ENCODE results near the gene LAMC2.

Gene LAMC2

GRCh38 chr1:183255073-183255472 lies 69.0 kb downstream of the LAMC2 start:
- TF ChIP-seq ZBTB7A (IDR thresholded peaks at IDR 0.05; ENCODE audit: low read depth), result no peak
- TF ChIP-seq EGR1 (IDR thresholded peaks at IDR 0.05), result no peak
- TF ChIP-seq REST (IDR thresholded peaks at IDR 0.05; ENCODE audit: low read depth), result no peak
- no peak for TF ChIP-seq EP300 (IDR thresholded peaks at IDR 0.05; ENCODE audit: borderline replicate concordance)
- TF ChIP-seq CEBPB (IDR thresholded peaks at IDR 0.05), result no peak
- no peak for TF ChIP-seq CREB1 (IDR thresholded peaks at IDR 0.05; ENCODE audit: low read depth)
- no peak for TF ChIP-seq MAX (IDR thresholded peaks at IDR 0.05)
- no peak for TF ChIP-seq RAD21 (IDR thresholded peaks at IDR 0.05; ENCODE audit: low read depth)
- no peak for TF ChIP-seq USF1 (IDR thresholded peaks at IDR 0.05)
- TF ChIP-seq YY1 (IDR thresholded peaks at IDR 0.05; ENCODE audit: low read depth), result no peak
- no peak for TF ChIP-seq FOXM1 (IDR thresholded peaks at IDR 0.05; ENCODE audit: borderline replicate concordance, low read depth)
- TF ChIP-seq TCF12 (IDR thresholded peaks at IDR 0.05; ENCODE audit: low read depth), result no peak
- no peak for TF ChIP-seq TAF1 (IDR thresholded peaks at IDR 0.05; ENCODE audit: low read depth)
- TF ChIP-seq TEAD4 (IDR thresholded peaks at IDR 0.05), result no peak
- TF ChIP-seq NFIC (IDR thresholded peaks at IDR 0.05), result no peak

GRCh38 chr1:183259924-183260323 lies 73.9 kb downstream of the LAMC2 start:
- no peak for TF ChIP-seq MAX (IDR thresholded peaks at IDR 0.05)
- no peak for TF ChIP-seq USF1 (IDR thresholded peaks at IDR 0.05)

- TF ChIP-seq TEAD4 (IDR thresholded peaks at IDR 0.05), result no peak
Observed at GRCh38 chr1:183262628-183263200, 76.7 kb downstream of the LAMC2 start.

- no peak for TF ChIP-seq EP300 (IDR thresholded peaks at IDR 0.05; ENCODE audit: borderline replicate concordance)
Observed at GRCh38 chr1:183263886-183264602, 78.0 kb downstream of the LAMC2 start.

GRCh38 chr1:183267646-183268431 lies 81.8 kb downstream of the LAMC2 start:
- TF ChIP-seq FOXM1 (IDR thresholded peaks at IDR 0.05; ENCODE audit: borderline replicate concordance, low read depth) (no peak), MAX (IDR thresholded peaks at IDR 0.05) (no peak), REST (IDR thresholded peaks at IDR 0.05; ENCODE audit: low read depth) (no peak), YY1 (IDR thresholded peaks at IDR 0.05; ENCODE audit: low read depth) (no peak), TEAD4 (IDR thresholded peaks at IDR 0.05) (no peak), CEBPB (IDR thresholded peaks at IDR 0.05) (no peak), NFIC (IDR thresholded peaks at IDR 0.05) (no peak), USF1 (IDR thresholded peaks at IDR 0.05) (no peak), TCF12 (IDR thresholded peaks at IDR 0.05; ENCODE audit: low read depth) (no peak), RAD21 (IDR thresholded peaks at IDR 0.05; ENCODE audit: low read depth) (no peak), CREB1 (IDR thresholded peaks at IDR 0.05; ENCODE audit: low read depth) (no peak), EP300 (IDR thresholded peaks at IDR 0.05; ENCODE audit: borderline replicate concordance) (no peak)
